Fibroblast of lung (primary cell): Measurements from ENCODE around the gene DLGAP1.

Experiments used
- EZH2 ChIP-seq: IDR thresholded peaks from 2 replicates; pipeline ENCODE4 v1.5.1; 2012; ENCODE audit warnings: low read length, control low read depth, mild to moderate bottlenecking; ENCODE audit errors: missing control alignments
- TF ChIP-seq, protein P1 (sequence below), 2 donors: IDR thresholded peaks in 1 of 2; conservative IDR thresholded peaks in 1 of 2; 1 replicate in 1 of 2; 2 replicates in 1 of 2; pipeline ENCODE4 v1.5.1; 2011 to 2012; ENCODE audit warnings: low read length in 2 of 2, control low read depth in 1 of 2, inconsistent platforms in 1 of 2, low read depth in 1 of 2, mild to moderate bottlenecking in 1 of 2

DNA sequence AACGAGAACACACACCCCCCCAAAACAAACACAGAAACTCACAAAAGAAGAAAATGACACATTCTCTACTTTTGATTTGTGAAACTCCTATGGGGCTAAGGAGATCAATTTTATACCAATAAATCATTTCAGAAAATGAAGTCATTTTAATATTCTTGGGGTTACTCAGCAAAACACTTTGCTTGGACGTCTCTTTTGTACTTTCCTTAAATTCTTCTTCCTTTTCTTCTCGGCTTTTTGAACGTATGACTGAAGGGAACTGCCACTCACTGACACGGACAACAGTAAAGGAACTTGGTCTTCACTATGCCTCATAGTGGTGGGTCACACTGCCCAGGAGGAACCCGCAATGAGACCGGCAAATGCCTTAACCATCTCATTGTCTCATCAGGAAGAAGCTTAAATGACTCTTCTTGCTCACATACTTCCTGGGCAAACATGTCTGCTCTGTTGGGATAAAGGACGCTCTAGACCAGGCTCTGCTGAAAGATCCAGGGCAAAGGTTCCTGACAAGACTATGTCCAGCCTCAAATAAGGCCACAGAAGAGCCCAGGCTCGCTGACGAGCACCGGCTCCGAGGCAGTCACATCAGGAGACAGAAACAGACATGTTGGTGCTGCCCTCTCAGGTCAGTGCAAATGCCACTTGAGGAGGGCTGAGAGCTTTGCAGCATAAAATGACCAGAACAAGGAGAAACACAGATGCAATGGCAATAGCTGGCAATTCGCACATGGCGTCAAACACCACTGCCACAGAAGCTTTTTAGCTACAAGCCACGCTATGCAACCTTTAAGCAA lies 799.7 kb downstream of the DLGAP1 start:
- TF ChIP-seq, protein P1, sequence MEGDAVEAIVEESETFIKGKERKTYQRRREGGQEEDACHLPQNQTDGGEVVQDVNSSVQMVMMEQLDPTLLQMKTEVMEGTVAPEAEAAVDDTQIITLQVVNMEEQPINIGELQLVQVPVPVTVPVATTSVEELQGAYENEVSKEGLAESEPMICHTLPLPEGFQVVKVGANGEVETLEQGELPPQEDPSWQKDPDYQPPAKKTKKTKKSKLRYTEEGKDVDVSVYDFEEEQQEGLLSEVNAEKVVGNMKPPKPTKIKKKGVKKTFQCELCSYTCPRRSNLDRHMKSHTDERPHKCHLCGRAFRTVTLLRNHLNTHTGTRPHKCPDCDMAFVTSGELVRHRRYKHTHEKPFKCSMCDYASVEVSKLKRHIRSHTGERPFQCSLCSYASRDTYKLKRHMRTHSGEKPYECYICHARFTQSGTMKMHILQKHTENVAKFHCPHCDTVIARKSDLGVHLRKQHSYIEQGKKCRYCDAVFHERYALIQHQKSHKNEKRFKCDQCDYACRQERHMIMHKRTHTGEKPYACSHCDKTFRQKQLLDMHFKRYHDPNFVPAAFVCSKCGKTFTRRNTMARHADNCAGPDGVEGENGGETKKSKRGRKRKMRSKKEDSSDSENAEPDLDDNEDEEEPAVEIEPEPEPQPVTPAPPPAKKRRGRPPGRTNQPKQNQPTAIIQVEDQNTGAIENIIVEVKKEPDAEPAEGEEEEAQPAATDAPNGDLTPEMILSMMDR (conservative IDR thresholded peaks at IDR 0.05 in 1 of 2, IDR thresholded peaks at IDR 0.05 in 1 of 2; ENCODE audit: low read depth in 1 of 2, low read length in 2 of 2), result no peak
- TF ChIP-seq EZH2, result no peak
